ENCODE data around the gene KIFC1.

DNA sequence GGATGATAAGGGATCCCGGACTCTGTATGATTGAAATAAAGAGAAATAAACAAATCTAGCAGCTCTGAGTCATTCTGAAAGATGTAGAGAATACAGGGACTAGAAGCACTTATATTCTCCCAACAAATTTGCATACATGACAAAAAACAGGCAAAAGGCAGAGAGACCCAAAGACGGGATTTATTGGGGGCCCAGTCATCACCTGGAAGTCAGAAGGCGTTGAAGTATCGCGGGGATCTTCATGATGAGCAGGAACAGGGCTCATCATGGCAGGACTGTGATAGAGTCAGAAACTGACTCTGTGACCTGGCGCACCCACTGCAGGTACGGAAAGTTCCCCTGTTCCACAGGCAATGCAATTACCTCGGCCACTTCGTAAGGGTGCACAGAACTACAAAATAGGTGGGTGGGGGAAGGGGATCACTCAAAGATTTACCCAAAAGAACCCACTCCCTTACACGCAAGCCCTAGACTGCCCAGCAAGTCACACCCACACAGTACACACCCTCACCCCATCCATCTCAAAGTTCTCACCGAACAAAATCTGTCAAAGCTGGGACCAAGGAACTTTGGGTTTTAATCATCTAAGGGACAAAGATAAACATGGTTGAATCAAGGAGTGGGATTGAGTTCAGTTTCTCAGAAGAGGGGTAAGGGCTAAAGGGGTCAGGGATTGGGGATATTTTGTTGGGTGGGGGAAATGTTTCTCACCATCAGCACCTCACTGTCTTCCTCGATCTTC lies 24.9 kb downstream of the KIFC1 start:
- TF ChIP-seq TAF7 (tag; IDR thresholded peaks at IDR 0.05) = no peak
- TF ChIP-seq SRSF7 (optimal IDR thresholded peaks at IDR 0.05; ENCODE audit: low read depth, low read length) = no peak
- no peak; the same call in 1 of the 2 replicates for TF ChIP-seq ELF4 (CRISPR knock-in tag; IDR thresholded peaks at IDR 0.05)
- TF ChIP-seq CBX2 (IDR thresholded peaks at IDR 0.05; ENCODE audit: insufficient read depth, low read length, poor library complexity, severe bottlenecking) = no peak
- no peak for TF ChIP-seq RAD51 (IDR thresholded peaks at IDR 0.05; ENCODE audit: borderline replicate concordance, low read depth)
- TF ChIP-seq POLR2A (conservative IDR thresholded peaks at IDR 0.05) = no peak
- no peak for TF ChIP-seq CC2D1A (IDR thresholded peaks at IDR 0.05)
- TF ChIP-seq SP1 (CRISPR knock-in tag; IDR thresholded peaks at IDR 0.05) = no peak
- no peak for TF ChIP-seq TAF1 (IDR thresholded peaks at IDR 0.05; ENCODE audit: control insufficient read depth, extremely low read depth, insufficient read depth, low read length, severe bottlenecking)
- TF ChIP-seq, protein P1, sequence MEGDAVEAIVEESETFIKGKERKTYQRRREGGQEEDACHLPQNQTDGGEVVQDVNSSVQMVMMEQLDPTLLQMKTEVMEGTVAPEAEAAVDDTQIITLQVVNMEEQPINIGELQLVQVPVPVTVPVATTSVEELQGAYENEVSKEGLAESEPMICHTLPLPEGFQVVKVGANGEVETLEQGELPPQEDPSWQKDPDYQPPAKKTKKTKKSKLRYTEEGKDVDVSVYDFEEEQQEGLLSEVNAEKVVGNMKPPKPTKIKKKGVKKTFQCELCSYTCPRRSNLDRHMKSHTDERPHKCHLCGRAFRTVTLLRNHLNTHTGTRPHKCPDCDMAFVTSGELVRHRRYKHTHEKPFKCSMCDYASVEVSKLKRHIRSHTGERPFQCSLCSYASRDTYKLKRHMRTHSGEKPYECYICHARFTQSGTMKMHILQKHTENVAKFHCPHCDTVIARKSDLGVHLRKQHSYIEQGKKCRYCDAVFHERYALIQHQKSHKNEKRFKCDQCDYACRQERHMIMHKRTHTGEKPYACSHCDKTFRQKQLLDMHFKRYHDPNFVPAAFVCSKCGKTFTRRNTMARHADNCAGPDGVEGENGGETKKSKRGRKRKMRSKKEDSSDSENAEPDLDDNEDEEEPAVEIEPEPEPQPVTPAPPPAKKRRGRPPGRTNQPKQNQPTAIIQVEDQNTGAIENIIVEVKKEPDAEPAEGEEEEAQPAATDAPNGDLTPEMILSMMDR (IDR thresholded peaks at IDR 0.05 in 2 of 3, conservative IDR thresholded peaks at IDR 0.05 in 1 of 3; ENCODE audit: insufficient read depth in 2 of 3, low read depth in 1 of 3, low read length in 3 of 3) = no peak
- no peak for TF ChIP-seq CEBPB (tag; IDR thresholded peaks at IDR 0.05)
- no peak for TF ChIP-seq MYBL2 (IDR thresholded peaks at IDR 0.05; ENCODE audit: low read depth)
- no peak for TF ChIP-seq MYBL2 (CRISPR knock-in tag; IDR thresholded peaks at IDR 0.05; ENCODE audit: borderline replicate concordance)
- TF ChIP-seq ZC3H11A (IDR thresholded peaks at IDR 0.05; ENCODE audit: low read depth, low read length) = no peak
- TF ChIP-seq ZNF253 (CRISPR knock-in tag; conservative IDR thresholded peaks at IDR 0.05) = no peak
